DOHH2 (cell line): Measurements from ENCODE around the gene RAI1.

Experiments used
- H3F3A ChIP-seq: fragments of 200-600 bp; sonication (generic), shearing (Covaris generic); 2 replicates; pipeline ENCODE4 v1.6.0; 2016; ENCODE audit warnings: antibody characterized with exemption, mild to moderate bottlenecking; ENCODE audit not compliant: control insufficient read depth, insufficient read depth
- H3K27ac ChIP-seq: fragments of 200-600 bp; sonication (generic); 2 replicates; pipeline ENCODE4 v1.5.1; 2014; ENCODE audit warnings: low read depth, mild to moderate bottlenecking, low read length, moderate library complexity
- H3K27me3 ChIP-seq: fragments of 200-600 bp; sonication (generic); 2 replicates; pipeline ENCODE4 v1.6.1; 2014; ENCODE audit warnings: mild to moderate bottlenecking, low read length, mixed read lengths; ENCODE audit not compliant: control insufficient read depth
- H3K36me3 ChIP-seq: fragments of 200-600 bp; sonication (generic); 2 replicates; pipeline ENCODE4 v1.6.1; 2014; ENCODE audit warnings: mild to moderate bottlenecking, low read length, moderate library complexity, mixed read lengths; ENCODE audit not compliant: control insufficient read depth
- H3K4me1 ChIP-seq: fragments of 200-600 bp; sonication (generic); 2 replicates; pipeline ENCODE4 v1.6.1; 2014; ENCODE audit warnings: mild to moderate bottlenecking, low read length, mixed read lengths; ENCODE audit not compliant: control insufficient read depth
- H3K4me2 ChIP-seq: fragments of 200-600 bp; sonication (generic); 2 replicates; pipeline ENCODE4 v1.6.0; 2014; ENCODE audit warnings: mild to moderate bottlenecking, low read length, moderate library complexity
- H3K4me3 ChIP-seq: fragments of 200-600 bp; sonication (generic); 2 replicates; pipeline ENCODE4 v1.5.1; 2014; ENCODE audit warnings: mild to moderate bottlenecking, low read length, mixed read lengths
- H3K79me2 ChIP-seq: fragments of 200-600 bp; sonication (generic); 2 replicates; pipeline ENCODE4 v1.6.1; 2014; ENCODE audit warnings: mild to moderate bottlenecking, low read length, mixed read lengths; ENCODE audit not compliant: control insufficient read depth
- H3K9me2 ChIP-seq: fragments of 200-600 bp; sonication (generic); replicated peaks from 2 replicates; pipeline ENCODE4 v1.6.1; 2014; ENCODE audit warnings: mild to moderate bottlenecking, low read length, mixed read lengths; ENCODE audit not compliant: control insufficient read depth
- H3K9me3 ChIP-seq: fragments of 200-600 bp; sonication (generic); 2 replicates; pipeline ENCODE4 v1.6.1; 2014; ENCODE audit warnings: antibody characterized with exemption, low read length, mixed read lengths; ENCODE audit not compliant: control insufficient read depth, insufficient read depth
- H4K20me1 ChIP-seq: fragments of 200-600 bp; sonication (generic); 2 replicates; pipeline ENCODE4 v1.6.0; 2014; ENCODE audit warnings: low read depth, mild to moderate bottlenecking, antibody characterized with exemption, low read length, moderate library complexity; ENCODE audit not compliant: control insufficient read depth, insufficient read depth
- EZH2phosphoT487 ChIP-seq: fragments of 200-600 bp; sonication (generic); IDR thresholded peaks from 2 replicates; pipeline ENCODE4 v1.6.1; 2017; ENCODE audit warnings: borderline replicate concordance, mild to moderate bottlenecking, antibody characterized with exemption, low read length, moderate library complexity, mixed read lengths
- TF ChIP-seq, protein P1 (sequence below): fragments of 200-600 bp; sonication (generic); IDR thresholded peaks from one replicate; pipeline ENCODE4 v1.5.1; 2014; ENCODE audit warnings: antibody characterized with exemption, mild to moderate bottlenecking, low read depth, low read length; ENCODE audit not compliant: poor library complexity, severe bottlenecking

The RAI1 gene

DNA sequence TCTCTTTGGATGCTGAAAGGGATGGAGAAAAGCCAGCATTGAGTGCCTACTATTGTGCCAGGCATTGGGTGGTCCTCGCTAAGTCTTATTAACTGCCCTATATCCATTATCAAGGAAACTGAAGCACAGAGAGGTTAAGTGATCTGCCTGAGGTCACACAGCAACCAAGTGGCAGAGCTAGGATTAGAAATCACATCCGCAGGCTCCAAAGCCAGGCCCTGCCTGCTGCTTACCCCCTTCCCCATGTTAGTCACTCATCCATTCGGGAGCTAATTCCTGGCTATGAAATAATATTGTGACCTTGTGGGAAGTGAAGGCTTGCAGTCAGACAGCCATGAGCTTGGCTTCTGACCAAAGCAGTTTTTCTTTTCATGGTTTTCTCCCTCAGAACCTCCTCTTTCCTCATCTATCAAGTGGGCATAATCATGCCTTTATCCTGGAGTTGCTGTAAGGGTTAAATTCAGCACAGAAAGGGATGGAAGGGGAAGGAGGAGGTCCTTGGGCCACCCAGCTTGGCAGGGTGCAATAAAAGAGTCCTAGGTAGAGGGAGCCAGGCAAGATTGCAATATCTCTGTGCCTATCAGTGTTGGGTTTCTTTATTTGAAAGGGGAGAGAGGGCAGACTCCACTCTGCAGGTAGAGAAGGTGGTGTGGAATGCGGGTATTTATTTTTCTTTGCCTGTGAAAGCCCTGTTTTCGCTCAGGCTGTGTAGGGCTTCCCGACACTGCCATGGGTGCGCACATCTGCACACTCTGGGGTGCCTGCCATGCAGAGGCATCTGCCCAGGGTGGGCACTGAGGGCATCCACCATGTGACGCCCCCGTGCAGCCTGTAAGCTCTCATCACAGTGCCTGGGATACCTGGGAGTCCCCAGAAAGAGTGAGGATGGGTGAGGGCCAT lies 11.3 kb downstream of the RAI1 start:
- H3K4me2 ChIP-seq: peak overlapping the region; percentile 87
- H3K27me3 ChIP-seq: no peaks in the 10 kb centered on the region
- no peaks in the 10 kb centered on the region for H3K9me2 ChIP-seq
- H3K4me3 ChIP-seq: peak overlapping the region; percentile 80
- peak overlapping the region; percentile 73 for H3K27ac ChIP-seq
- H3K4me1 ChIP-seq: peaks cover 74% of the 10 kb centered on the region
- H3F3A ChIP-seq: peaks cover 17% of the 10 kb centered on the region
- TF ChIP-seq EZH2phosphoT487: no peak
- TF ChIP-seq, protein P1, sequence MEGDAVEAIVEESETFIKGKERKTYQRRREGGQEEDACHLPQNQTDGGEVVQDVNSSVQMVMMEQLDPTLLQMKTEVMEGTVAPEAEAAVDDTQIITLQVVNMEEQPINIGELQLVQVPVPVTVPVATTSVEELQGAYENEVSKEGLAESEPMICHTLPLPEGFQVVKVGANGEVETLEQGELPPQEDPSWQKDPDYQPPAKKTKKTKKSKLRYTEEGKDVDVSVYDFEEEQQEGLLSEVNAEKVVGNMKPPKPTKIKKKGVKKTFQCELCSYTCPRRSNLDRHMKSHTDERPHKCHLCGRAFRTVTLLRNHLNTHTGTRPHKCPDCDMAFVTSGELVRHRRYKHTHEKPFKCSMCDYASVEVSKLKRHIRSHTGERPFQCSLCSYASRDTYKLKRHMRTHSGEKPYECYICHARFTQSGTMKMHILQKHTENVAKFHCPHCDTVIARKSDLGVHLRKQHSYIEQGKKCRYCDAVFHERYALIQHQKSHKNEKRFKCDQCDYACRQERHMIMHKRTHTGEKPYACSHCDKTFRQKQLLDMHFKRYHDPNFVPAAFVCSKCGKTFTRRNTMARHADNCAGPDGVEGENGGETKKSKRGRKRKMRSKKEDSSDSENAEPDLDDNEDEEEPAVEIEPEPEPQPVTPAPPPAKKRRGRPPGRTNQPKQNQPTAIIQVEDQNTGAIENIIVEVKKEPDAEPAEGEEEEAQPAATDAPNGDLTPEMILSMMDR: no peak
- peaks cover 98% of the 10 kb centered on the region for H3K79me2 ChIP-seq
- peaks cover 27% of the 10 kb centered on the region; the same call in 1 of the 2 replicates for H4K20me1 ChIP-seq
- 0 out of 2 replicates have a peak, but pooled peaks cover 4% of the 10 kb centered on the region for H3K36me3 ChIP-seq
- H3K9me3 ChIP-seq: no peaks in the 10 kb centered on the region

DNA sequence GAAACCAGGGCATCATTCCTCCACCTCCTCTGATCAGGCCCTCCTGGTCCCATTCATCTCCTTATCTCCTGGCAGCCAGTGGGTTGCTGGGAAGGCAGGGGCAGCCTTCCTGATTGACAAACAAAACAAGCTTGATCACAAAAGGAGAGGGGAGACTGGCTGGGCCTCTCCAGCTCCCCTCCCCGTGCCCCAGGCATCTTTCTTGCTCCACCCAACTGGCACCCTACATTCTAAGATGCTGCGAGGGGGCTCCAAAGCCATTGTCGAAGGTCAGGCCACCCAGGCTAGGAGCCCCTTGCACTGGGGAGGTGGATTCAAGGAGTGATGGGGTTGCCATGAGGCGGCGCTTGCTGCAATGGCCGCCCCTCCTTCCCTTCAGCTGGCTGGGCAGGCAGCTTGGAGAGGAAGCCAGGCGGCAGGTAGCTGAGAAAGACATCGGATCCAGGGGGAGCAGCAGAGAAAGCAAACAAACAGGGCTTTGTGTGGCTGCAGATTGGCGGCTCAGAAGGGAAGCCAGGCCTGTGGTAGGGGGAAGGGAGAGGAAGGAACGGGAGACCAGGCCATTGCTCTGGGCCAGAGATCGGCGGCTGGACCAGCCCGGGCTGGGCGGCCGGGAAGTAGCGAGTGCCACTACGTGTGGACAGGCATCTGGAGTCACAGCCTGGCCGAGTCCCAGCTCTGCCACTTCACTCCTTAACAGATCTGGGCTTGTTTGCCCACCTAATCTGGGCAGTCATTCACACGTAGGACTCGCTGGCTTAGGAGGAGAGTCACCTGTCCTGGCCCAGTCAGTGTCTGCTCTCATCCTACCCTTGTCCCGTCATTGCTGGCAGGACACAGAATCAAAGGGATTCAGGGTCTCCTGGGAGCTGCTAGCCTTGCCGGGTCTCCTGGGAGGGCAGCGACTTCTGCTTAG lies 12.3 kb downstream of the RAI1 start:
- Histone ChIP-seq H3K9me3 (no peaks in the 10 kb centered on the region), H3K27me3 (no peaks in the 10 kb centered on the region), H3K4me1 (peaks cover 83% of the 10 kb centered on the region), H3K27ac (peak overlapping the region; percentile 73), H3K79me2 (peaks cover 98% of the 10 kb centered on the region), H3K9me2 (no peaks in the 10 kb centered on the region), H3K4me2 (peak overlapping the region; percentile 87), H3F3A (peaks cover 17% of the 10 kb centered on the region), H3K36me3 (0 out of 2 replicates have a peak, but pooled peaks cover 4% of the 10 kb centered on the region), H4K20me1 (peaks cover 30% of the 10 kb centered on the region), H3K4me3 (peak overlapping the region; percentile 80)
- TF ChIP-seq EZH2phosphoT487: no peak
- TF ChIP-seq, protein P1: no peak

DNA sequence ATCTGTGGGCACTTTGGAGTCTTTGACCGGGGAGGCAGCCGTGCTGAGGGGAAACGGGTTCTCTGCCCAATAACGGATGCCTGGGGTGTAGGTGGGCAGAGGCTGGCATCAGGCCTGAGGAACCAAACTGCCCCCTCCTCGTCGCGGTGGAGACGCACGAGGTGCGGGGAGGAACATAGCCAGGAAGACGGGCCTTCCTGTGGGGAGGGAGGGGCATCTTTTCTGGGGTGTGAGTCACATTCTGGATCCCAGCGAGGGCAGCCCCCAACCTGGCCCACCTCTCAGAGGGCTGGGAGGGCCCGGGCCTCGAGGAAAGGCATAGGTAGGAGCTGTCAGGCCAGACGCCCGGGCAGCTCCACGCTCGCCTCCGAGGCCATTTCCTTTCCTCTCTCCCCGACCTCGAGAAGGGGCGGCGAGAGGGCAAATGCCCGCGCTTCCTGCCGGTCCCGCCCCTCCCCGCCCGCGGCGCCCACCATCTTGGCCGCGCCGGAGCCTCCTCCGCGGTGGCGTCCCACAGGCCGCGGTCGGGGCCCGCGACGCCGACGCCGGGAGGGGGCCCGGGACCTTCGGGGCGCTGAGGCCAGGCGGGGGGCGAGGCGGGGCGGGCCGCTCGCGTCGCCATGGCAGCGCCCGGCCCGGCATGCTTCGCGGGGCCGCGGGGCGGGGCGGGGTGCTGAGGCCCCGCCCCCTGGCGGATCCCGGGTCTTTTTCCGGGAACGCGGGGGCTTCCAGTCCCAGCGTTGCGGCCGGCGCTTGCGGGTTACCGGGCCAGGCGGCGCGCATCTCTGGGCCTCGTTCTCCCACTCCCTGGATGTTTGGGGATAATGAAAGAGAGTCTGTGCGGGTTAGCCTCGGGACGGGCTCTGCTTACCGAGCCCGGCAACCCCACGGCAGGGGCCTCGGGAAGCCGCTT lies 13.2 kb downstream of the RAI1 start:
- Histone ChIP-seq H3K4me2 (peak overlapping the region; percentile 87), H3K4me3 (peak overlapping the region; percentile 80), H3K27ac (peak overlapping the region; percentile 73), H3K9me2 (no peaks in the 10 kb centered on the region), H3K9me3 (no peaks in the 10 kb centered on the region), H3F3A (peaks cover 17% of the 10 kb centered on the region), H3K79me2 (peaks cover 98% of the 10 kb centered on the region), H4K20me1 (peaks cover 37% of the 10 kb centered on the region), H3K27me3 (no peaks in the 10 kb centered on the region), H3K36me3 (0 out of 2 replicates have a peak, but pooled peaks cover 4% of the 10 kb centered on the region), H3K4me1 (peaks cover 84% of the 10 kb centered on the region)
- TF ChIP-seq EZH2phosphoT487: no peak
- TF ChIP-seq, protein P1: no peak
